CD14-positive monocyte (primary cell): ENCODE measurements around the gene HIVEP3. TPM values are rescaled to one million over a fixed set of nuclear protein-coding genes. Genes with fewer than 3 reads are reported as not detected.

Experiments used
- DNase-seq, 3 donors: peaks; one replicate each; pipeline ENCODE4 v3.0.0-alpha.2; 2011 to 2022
- H2AFZ ChIP-seq: 2 replicates; pipeline ENCODE4 v1.6.0; 2012; ENCODE audit warnings: mild to moderate bottlenecking, low read depth, low read length, inconsistent platforms; ENCODE audit not compliant: insufficient read depth, poor library complexity, severe bottlenecking
- H3K27ac ChIP-seq, 2 donors: 1 replicate in 1 of 2; 2 replicates in 1 of 2; pipeline ENCODE4 v1.5.1; 2012 to 2013; ENCODE audit warnings: low read length in 2 of 2, control low read depth in 1 of 2, inconsistent platforms in 1 of 2, low read depth in 1 of 2, mild to moderate bottlenecking in 1 of 2
- H3K27me3 ChIP-seq, 2 donors: one replicate each; pipeline versions ENCODE4 v1.6.0 to v1.6.1; 2011 to 2013; ENCODE audit warnings: low read length in 2 of 2; ENCODE audit not compliant: control insufficient read depth in 2 of 2, insufficient read depth in 2 of 2
- H3K36me3 ChIP-seq, 2 donors: replicated peaks in 1 of 2; 1 replicate in 1 of 2; 2 replicates in 1 of 2; pipeline versions ENCODE4 v1.5.1 to v1.6.1; 2012 to 2013; ENCODE audit warnings: low read length in 2 of 2, control low read depth in 1 of 2, inconsistent platforms in 1 of 2, mild to moderate bottlenecking in 1 of 2; ENCODE audit not compliant: insufficient read depth in 2 of 2, control insufficient read depth in 1 of 2
- H3K4me1 ChIP-seq, 2 donors: 1 replicate in 1 of 2; 2 replicates in 1 of 2; pipeline versions ENCODE4 v1.5.1 to v1.6.1; 2012 to 2013; ENCODE audit warnings: low read length in 2 of 2, control low read depth in 1 of 2, inconsistent platforms in 1 of 2, mild to moderate bottlenecking in 1 of 2, moderate library complexity in 1 of 2; ENCODE audit not compliant: insufficient read depth in 2 of 2, control insufficient read depth in 1 of 2
- H3K4me2 ChIP-seq: replicated peaks from 2 replicates; pipeline ENCODE3; 2012; ENCODE audit warnings: low read length, moderate library complexity, mild to moderate bottlenecking; ENCODE audit not compliant: poor library complexity, severe bottlenecking; ENCODE audit errors: extremely low read depth
- H3K4me3 ChIP-seq, 3 experiments: fragments of 200-600 bp in 1 of 3; sonication (generic) in 1 of 3; replicated peaks in 1 of 3; 1 replicate in 2 of 3; 2 replicates in 1 of 3; pipeline ENCODE4 v1.5.1; 2011 to 2013; ENCODE audit warnings: low read length in 3 of 3, mild to moderate bottlenecking in 3 of 3, control low read depth in 2 of 3, low read depth in 2 of 3, inconsistent platforms in 1 of 3, moderate library complexity in 1 of 3
- H3K79me2 ChIP-seq: 2 replicates; pipeline ENCODE4 v1.6.0; 2012; ENCODE audit warnings: mild to moderate bottlenecking, control low read depth, inconsistent platforms, low read length, moderate library complexity; ENCODE audit not compliant: insufficient read depth
- H3K9ac ChIP-seq: 2 replicates; pipeline ENCODE4 v1.6.0; 2017; ENCODE audit warnings: low read length, mild to moderate bottlenecking; ENCODE audit not compliant: insufficient read depth, poor library complexity, severe bottlenecking
- H3K9me3 ChIP-seq, 2 donors: replicated peaks in 1 of 2; 1 replicate in 1 of 2; 2 replicates in 1 of 2; pipeline versions ENCODE4 v1.5.1 to v1.6.1; 2012 to 2013; ENCODE audit warnings: low read length in 2 of 2, control low read depth in 1 of 2; ENCODE audit not compliant: control insufficient read depth in 1 of 2, insufficient read depth in 1 of 2
- H4K20me1 ChIP-seq: 2 replicates; pipeline ENCODE4 v1.6.0; 2012; ENCODE audit warnings: mild to moderate bottlenecking, low read length, control low read depth, moderate library complexity; ENCODE audit not compliant: insufficient read depth
- H3K27ac Mint-ChIP-seq, 7 donors: one replicate each; pipeline ENCODE4 v1.8.0; 2020; ENCODE audit warnings: mild to moderate bottlenecking in 7 of 7, mixed read lengths in 7 of 7, moderate library complexity in 6 of 7, inconsistent platforms in 2 of 7
- H3K27me3 Mint-ChIP-seq, 3 donors: one replicate each; pipeline ENCODE4 v1.8.0; 2021 to 2022; ENCODE audit warnings: low read depth in 3 of 3, mild to moderate bottlenecking in 3 of 3, mixed read lengths in 3 of 3, moderate library complexity in 3 of 3, inconsistent platforms in 1 of 3
- H3K36me3 Mint-ChIP-seq, 2 donors: one replicate each; pipeline ENCODE4 v1.8.0; 2020; ENCODE audit warnings: mixed read lengths in 2 of 2, inconsistent platforms in 1 of 2, mild to moderate bottlenecking in 1 of 2
- H3K4me1 Mint-ChIP-seq: one replicate; pipeline ENCODE4 v1.8.0; 2020; ENCODE audit warnings: mild to moderate bottlenecking, mixed read lengths
- H3K4me3 Mint-ChIP-seq, 2 donors: one replicate each; pipeline ENCODE4 v1.8.0; 2020; ENCODE audit warnings: mild to moderate bottlenecking in 2 of 2, mixed read lengths in 2 of 2, moderate library complexity in 1 of 2
- H3K9me3 Mint-ChIP-seq, 7 donors: one replicate each; pipeline ENCODE4 v1.8.0; 2020 to 2022; ENCODE audit warnings: mixed read lengths in 7 of 7, mild to moderate bottlenecking in 6 of 7, moderate library complexity in 6 of 7, inconsistent platforms in 2 of 7
- CTCF ChIP-seq: fragments of 200-600 bp; IDR thresholded peaks from one replicate; pipeline ENCODE4 v1.8.0; 2022; ENCODE audit warnings: antibody characterized with exemption, mild to moderate bottlenecking
- WGBS: methylation state at CpG from one replicate; pipeline ENCODE4 v1.1.5; 2013; ENCODE audit warnings: missing lambda C conversion rate; ENCODE audit not compliant: insufficient coverage; 5-methylcytosine and 5-hydroxymethylcytosine counted together
- intact Hi-C, 2 donors: fragments of 100-400 bp; cut with micrococcal nuclease; formaldehyde crosslinking; loops; one replicate each; pipeline versions ENCODE4 v1.15.0 to v1.15.1; 2023
- polyA plus RNA-seq, 3 donors: library from polyadenylated mRNA; depleted of rRNA in 1 of 3; unstranded in 2 of 3; stranded (reverse) in 1 of 3; fragments of 300-500 nt in 2 of 3; fragments of >200 nt in 1 of 3; fragmentation: Illumina TruSeq in 2 of 3; gene quantifications; 1 replicate in 2 of 3; 2 replicates in 1 of 3; pipeline ENCODE4 v1.2.3, GENCODE V29; 2012 to 2021

The HIVEP3 gene
- polyA plus RNA-seq, 3 donors, result 1.2 to 3.7 (median 1.8) TPM

- Histone ChIP-seq H3K79me2 (no peaks in the 10 kb centered on the region), H2AFZ (no peak overlapping the region), H3K36me3 (no peaks in the 10 kb centered on the region), H3K4me1 (peaks cover 39 to 47% of the 10 kb centered on the region in 2 donors), H4K20me1 (no peaks in the 10 kb centered on the region), H3K9me3 (no peaks in the 10 kb centered on the region), H3K4me3 (no peak overlapping the region), H3K4me2 (no peak overlapping the region), H3K27me3 (no peaks in the 10 kb centered on the region), H3K9ac (no peak overlapping the region), H3K27ac (no peak overlapping the region)
- H3K9me3 Mint-ChIP-seq, result peaks cover 0 to 5% (median 0%) of the 10 kb centered on the region in 7 donors
- no peak for TF ChIP-seq CTCF
- WGBS, result no CpG with 5 or more reads among the region's 1 CpG
- H3K27me3 Mint-ChIP-seq, result peaks cover 2 to 4% (median 4%) of the 10 kb centered on the region in 3 donors
- intact Hi-C loops, result no loop called here
- no peak for DNase-seq
- no peak overlapping the region for H3K4me3 Mint-ChIP-seq
- H3K36me3 Mint-ChIP-seq, result peaks cover 1 to 3% of the 10 kb centered on the region in 2 donors
- H3K4me1 Mint-ChIP-seq, result peaks cover 44% of the 10 kb centered on the region
- H3K27ac Mint-ChIP-seq, result no peak overlapping the region
Observed at GRCh38 chr1:41705798-41706197, 212.9 kb downstream of the HIVEP3 start.

- peaks cover 30% of the 10 kb centered on the region for H3K4me1 Mint-ChIP-seq
- intact Hi-C loops, result no loop called here
- no peak for TF ChIP-seq CTCF
- H3K9me3 Mint-ChIP-seq, result peaks cover 0 to 3% (median 0%) of the 10 kb centered on the region in 7 donors
- Histone ChIP-seq H3K36me3 (no peaks in the 10 kb centered on the region), H2AFZ (no peak overlapping the region), H3K27ac (no peak overlapping the region), H3K79me2 (no peaks in the 10 kb centered on the region), H3K9me3 (no peaks in the 10 kb centered on the region), H3K4me3 (no peak overlapping the region), H3K4me1 (peaks cover 26 to 31% of the 10 kb centered on the region in 2 donors), H3K4me2 (no peak overlapping the region), H3K9ac (no peak overlapping the region), H4K20me1 (no peaks in the 10 kb centered on the region), H3K27me3 (no peaks in the 10 kb centered on the region)
- WGBS, result 100% methylated on average over 3 of the region's 4 CpGs
- DNase-seq, result no peak
- no peak overlapping the region for H3K27ac Mint-ChIP-seq
- H3K4me3 Mint-ChIP-seq, result no peak overlapping the region
- H3K36me3 Mint-ChIP-seq, result peaks cover 1 to 3% of the 10 kb centered on the region in 2 donors
- H3K27me3 Mint-ChIP-seq, result peaks cover 2 to 4% (median 4%) of the 10 kb centered on the region in 3 donors
Observed at GRCh38 chr1:41704196-41704595, 214.5 kb downstream of the HIVEP3 start.
